H1 (cell line): ENCODE data around the gene NAA10. TPM values are rescaled to one million over a fixed set of nuclear protein-coding genes. Genes with fewer than 3 reads are reported as not detected.

Experiments
- CTCF ChIA-PET: fragments of 300-600 bp; sonication (Branson Sonifier 250); formaldehyde crosslinking; loops from one replicate; lab custom pipeline; 2021; ENCODE audit not compliant: partially characterized antibody; lab: Charles Lee
- POLR2A ChIA-PET: fragments of 300-600 bp; sonication (Branson Sonifier 250); formaldehyde crosslinking; loops from one replicate; lab custom pipeline; 2021; ENCODE audit warnings: inconsistent platforms; ENCODE audit not compliant: partially characterized antibody; lab: Charles Lee
- DNase-seq, 2 experiments: peaks; one replicate each; pipeline versions ENCODE4 v3.0.0 to v3.0.0-alpha.2; 2010 to 2022; ENCODE audit warnings: low spot score in 2 of 2, low read depth in 1 of 2, mixed read lengths in 1 of 2
- FAIRE-seq: peaks from 2 replicates; lab custom pipeline; 2011; peaks lifted over from hg19 to GRCh38; lab: Jason Lieb, UNC
- H2AFZ ChIP-seq: 2 replicates; pipeline ENCODE4 v1.8.1; 2012; ENCODE audit warnings: low read length, inconsistent platforms
- H2AK5ac ChIP-seq: 2 replicates; pipeline ENCODE4 v1.6.1; 2013; ENCODE audit warnings: low read depth, low read length
- H2BK120ac ChIP-seq: replicated peaks from 2 replicates; pipeline ENCODE3; 2013; ENCODE audit warnings: low read depth, low read length, inconsistent platforms
- H2BK12ac ChIP-seq: 2 replicates; pipeline ENCODE4 v1.6.1; 2013; ENCODE audit warnings: low read depth, low read length
- H2BK15ac ChIP-seq: 2 replicates; pipeline ENCODE4 v1.6.1; 2013; ENCODE audit warnings: low read length
- H2BK20ac ChIP-seq: 2 replicates; pipeline ENCODE4 v1.6.1; 2013; ENCODE audit warnings: low read length
- H2BK5ac ChIP-seq: 2 replicates; pipeline ENCODE4 v1.6.1; 2013; ENCODE audit warnings: low read depth, low read length
- H3K14ac ChIP-seq: 2 replicates; pipeline ENCODE4 v1.6.1; 2013; ENCODE audit warnings: inconsistent platforms; ENCODE audit not compliant: insufficient read length
- H3K18ac ChIP-seq: 2 replicates; pipeline ENCODE4 v1.6.1; 2013; ENCODE audit warnings: low read length; ENCODE audit errors: extremely low read depth
- H3K23ac ChIP-seq: 2 replicates; pipeline ENCODE4 v1.6.1; 2013; ENCODE audit warnings: inconsistent platforms; ENCODE audit not compliant: insufficient read length
- H3K23me2 ChIP-seq: 2 replicates; pipeline ENCODE4 v1.6.1; 2013; ENCODE audit warnings: low read depth, low read length
- H3K27ac ChIP-seq: 2 replicates; pipeline ENCODE4 v1.6.1; 2011; ENCODE audit warnings: low read depth, low read length, inconsistent platforms
- H3K27me3 ChIP-seq, 4 experiments: replicated peaks in 1 of 4; 1 replicate in 1 of 4; 2 replicates in 3 of 4; pipeline versions ENCODE4 v1.6.1 to v1.8.1; 2011 to 2013; ENCODE audit warnings: low read length in 3 of 4, mild to moderate bottlenecking in 3 of 4, inconsistent platforms in 2 of 4, mixed read lengths in 2 of 4, moderate library complexity in 1 of 4; ENCODE audit not compliant: control insufficient read depth in 3 of 4, insufficient read depth in 3 of 4; ENCODE audit errors: extremely low read depth in 1 of 4
- H3K36me3 ChIP-seq, 4 experiments: 2 replicates each; pipeline versions ENCODE4 v1.6.1 to v1.8.1; 2011 to 2013; ENCODE audit warnings: mild to moderate bottlenecking in 4 of 4, low read length in 3 of 4, moderate library complexity in 2 of 4, control low read depth in 1 of 4, inconsistent platforms in 1 of 4; ENCODE audit not compliant: insufficient read depth in 4 of 4, control insufficient read depth in 2 of 4
- H3K4ac ChIP-seq: replicated peaks from 2 replicates; pipeline ENCODE3; 2013; ENCODE audit warnings: low read length, low read depth, mixed read lengths, inconsistent platforms; ENCODE audit not compliant: insufficient read length
- H3K4me1 ChIP-seq, 4 experiments: replicated peaks in 1 of 4; 1 replicate in 1 of 4; 2 replicates in 3 of 4; pipeline versions ENCODE4 v1.6.1 to v1.8.1; 2011 to 2013; ENCODE audit warnings: low read length in 3 of 4, inconsistent platforms in 2 of 4, mixed read lengths in 1 of 4; ENCODE audit not compliant: insufficient read depth in 4 of 4, control insufficient read depth in 3 of 4
- H3K4me2 ChIP-seq, 2 experiments: 2 replicates each; pipeline versions ENCODE4 v1.6.1 to v1.8.1; 2011 to 2013; ENCODE audit warnings: low read depth in 2 of 2, low read length in 2 of 2, control low read depth in 1 of 2, inconsistent platforms in 1 of 2, mild to moderate bottlenecking in 1 of 2; ENCODE audit not compliant: insufficient read depth in 1 of 2
- H3K4me3 ChIP-seq, 4 experiments: fragments of 200-600, 300-600 bp in 1 of 4; sonication (generic), shearing (Covaris generic), sonication (Bioruptor Twin) in 1 of 4; 2 replicates each; pipeline versions ENCODE4 v1.5.1 to v1.8.1; 2011 to 2016; ENCODE audit warnings: low read length in 4 of 4, low read depth in 3 of 4, control low read depth in 2 of 4, inconsistent platforms in 2 of 4, mild to moderate bottlenecking in 2 of 4, mixed read lengths in 1 of 4, moderate library complexity in 1 of 4; ENCODE audit not compliant: insufficient read depth in 2 of 4; ENCODE audit errors: extremely low read depth in 1 of 4
- H3K56ac ChIP-seq: replicated peaks from 2 replicates; pipeline ENCODE3; 2013; ENCODE audit warnings: low read depth, mild to moderate bottlenecking, mixed read lengths, low read length, inconsistent platforms; ENCODE audit not compliant: insufficient read length
- H3K79me1 ChIP-seq: 2 replicates; pipeline ENCODE4 v1.6.1; 2013; ENCODE audit warnings: low read depth, low read length, control low read depth
- H3K79me2 ChIP-seq, 2 experiments: 2 replicates each; pipeline versions ENCODE4 v1.6.1 to v1.8.1; 2012 to 2013; ENCODE audit warnings: low read length in 2 of 2, mild to moderate bottlenecking in 2 of 2, inconsistent platforms in 1 of 2; ENCODE audit not compliant: insufficient read depth in 2 of 2, control insufficient read depth in 1 of 2
- H3K9ac ChIP-seq, 4 experiments: replicated peaks in 1 of 4; 1 replicate in 1 of 4; 2 replicates in 3 of 4; pipeline versions ENCODE4 v1.6.1 to v1.8.1; 2011 to 2013; ENCODE audit warnings: low read depth in 3 of 4, low read length in 3 of 4, control low read depth in 2 of 4, mild to moderate bottlenecking in 2 of 4, moderate library complexity in 2 of 4, inconsistent platforms in 1 of 4; ENCODE audit errors: extremely low read depth in 1 of 4
- H3K9me3 ChIP-seq, 2 experiments: 2 replicates each; pipeline versions ENCODE4 v1.6.1 to v1.8.1; 2012 to 2013; ENCODE audit warnings: mild to moderate bottlenecking in 2 of 2, moderate library complexity in 2 of 2, control low read depth in 1 of 2, inconsistent platforms in 1 of 2, low read depth in 1 of 2, low read length in 1 of 2, mixed read lengths in 1 of 2; ENCODE audit not compliant: insufficient read depth in 2 of 2
- H4K20me1 ChIP-seq, 2 experiments: replicated peaks in 1 of 2; 2 replicates each; pipeline versions ENCODE3 to v1.8.1; 2011 to 2013; ENCODE audit warnings: inconsistent platforms in 2 of 2, low read length in 2 of 2, mild to moderate bottlenecking in 1 of 2; ENCODE audit not compliant: insufficient read depth in 2 of 2, control insufficient read depth in 1 of 2
- H4K5ac ChIP-seq: 2 replicates; pipeline ENCODE4 v1.6.1; 2013; ENCODE audit warnings: low read length, low read depth, mixed read lengths, inconsistent platforms; ENCODE audit not compliant: insufficient read length
- H4K8ac ChIP-seq: 2 replicates; pipeline ENCODE4 v1.8.0; 2013; ENCODE audit warnings: mild to moderate bottlenecking, moderate library complexity, low read length, inconsistent platforms; ENCODE audit not compliant: insufficient read depth; ENCODE audit errors: extremely low read depth
- H4K91ac ChIP-seq: replicated peaks from 2 replicates; pipeline ENCODE3; 2013; ENCODE audit warnings: low read length, mixed read lengths, inconsistent platforms; ENCODE audit not compliant: insufficient read length
- GABPA ChIP-seq: IDR thresholded peaks from 2 replicates; pipeline ENCODE4 v1.6.1; 2011; ENCODE audit warnings: mild to moderate bottlenecking, low read length, moderate library complexity, borderline replicate concordance; ENCODE audit not compliant: insufficient read depth
- PHF8 ChIP-seq: fragments of 200-600 bp; sonication (generic); conservative IDR thresholded peaks from 2 replicates; pipeline ENCODE4 v1.7.1; 2012; ENCODE audit warnings: low read depth, mild to moderate bottlenecking, inconsistent platforms, low read length, moderate library complexity
- RBBP5 ChIP-seq: IDR thresholded peaks from 2 replicates; pipeline ENCODE4 v1.7.1; 2012; ENCODE audit warnings: low read depth, mild to moderate bottlenecking, inconsistent platforms, low read length, moderate library complexity, borderline replicate concordance
- WGBS, 2 experiments: shearing (Covaris generic) in 1 of 2; methylation state at CpG; one replicate each; pipeline versions ENCODE4 v1.1.6 to v1.1.7; 2013 to 2015; ENCODE audit warnings: low lambda C conversion rate in 2 of 2, mixed read lengths in 2 of 2, inconsistent platforms in 1 of 2, low coverage in 1 of 2, missing lambda C conversion rate in 1 of 2; ENCODE audit not compliant: insufficient replicate concordance in 2 of 2, insufficient coverage in 1 of 2, insufficient read length in 1 of 2; ENCODE audit errors: extremely low coverage in 1 of 2, missing lambda C conversion rate in 1 of 2; 5-methylcytosine and 5-hydroxymethylcytosine counted together
- long read RNA-seq, 2 experiments: library from RNA in 1 of 2; library from capped mRNA in 1 of 2; stranded (forward); transcript quantifications; one replicate each; pipeline ENCODE4 v2.0.0, GENCODE V29; 2021; ENCODE audit warnings: inconsistent platforms in 1 of 2
- polyA minus RNA-seq, 3 experiments: library from RNA; depleted of rRNA, polyadenylated mRNA; stranded (reverse); fragments of >200 nt; gene quantifications; 1 replicate in 2 of 3; 2 replicates in 1 of 3; pipeline ENCODE4 v1.2.3, GENCODE V29; 2011
- polyA plus RNA-seq, 7 experiments: library from polyadenylated mRNA; depleted of rRNA in 3 of 7; stranded (reverse) in 5 of 7; unstranded in 2 of 7; fragments of >200 nt in 5 of 7; fragments of 200-250 nt in 2 of 7; gene quantifications; 1 replicate in 5 of 7; 2 replicates in 1 of 7; 4 replicates in 1 of 7; pipeline versions ENCODE4 v1.2.1 to v1.2.3, GENCODE V29; 2011 to 2013; ENCODE audit warnings: missing spikeins in 2 of 7, mixed read lengths in 2 of 7
- total RNA-seq: library from RNA; stranded (reverse); fragmentation: NEBNext Ultra II Directional; extraction: Animal tissue kit (Norgen Biotek cat#: 25700); gene quantifications from 2 replicates; pipeline ENCODE4 v1.2.1, GENCODE V29; 2021

NAA10 gene
- total RNA-seq (98.1 and 98.8 TPM in 2 replicates), polyA plus RNA-seq (2011; rRNA removed) (80.4 and 119 TPM in 2 replicates), polyA minus RNA-seq (2011; rRNA and poly(A)+ RNA removed) (52.7 and 54.6 TPM in 2 replicates)
- 119 TPM for polyA plus RNA-seq (2011; cell fraction: cytosol; rRNA removed)
- 118 TPM for polyA plus RNA-seq (2011; cell fraction: nucleus; rRNA removed)
- polyA plus RNA-seq (2012, experiment 1 of 2): 97.2 to 140 TPM (median 123 TPM) in 4 replicates
- 131 TPM for polyA plus RNA-seq (2012, experiment 2 of 2)
- 119 TPM for polyA plus RNA-seq (2013, experiment 1 of 2)
- polyA plus RNA-seq (2013, experiment 2 of 2): 110 TPM
- 42.9 TPM for polyA minus RNA-seq (2011; cell fraction: cytosol; rRNA and poly(A)+ RNA removed)
- polyA minus RNA-seq (2011; cell fraction: nucleus; rRNA and poly(A)+ RNA removed): 50.2 TPM
- long read RNA-seq, experiment 1, transcript NAA10-208 (8 exons, 1,772 nt): major isoform, 22 of 42 reads
- long read RNA-seq, experiment 1, partial matches to known transcripts: 5 of 42 reads
- long read RNA-seq, experiment 1, other reads (novel, unspliced or antisense): 6 of 42 reads
- long read RNA-seq, experiment 2, transcript NAA10-208 (8 exons, 1,772 nt): major isoform, 12 of 14 reads
- long read RNA-seq, experiment 2, partial matches to known transcripts: 0 of 14 reads
- long read RNA-seq, experiment 2, other reads (novel, unspliced or antisense): 1 of 14 reads

GRCh38 chrX:153934762-153935325 lies at the start of gene NAA10:
NAA10 (minus strand) TSS chrX:153935037; CDS start chrX:153934904, 133 bp downstream.
- no peak within 1 kb of the TSS for H4K91ac ChIP-seq

More at GRCh38 chrX:153934762-153935325, at the start of gene NAA10:
- H3K4ac ChIP-seq: no peak within 1 kb of the TSS
- no peaks in the 10 kb centered on the region for H3K27me3 ChIP-seq
- no peaks in the 10 kb centered on the region for H3K9me3 ChIP-seq
- peaks cover 0 to 13% of the 10 kb centered on the region in 2 experiments; a peak in 2 of 4 replicates for H3K79me2 ChIP-seq
- peaks cover 0 to 6% (median 4%) of the 10 kb centered on the region in 4 experiments; a peak in 5 of 7 replicates for H3K4me1 ChIP-seq
- WGBS, 2 experiments: 2% methylated on average over 9 of the region's 87 CpGs; no CpG with 5 or more reads in 1 of the 2 experiments
- CTCF ChIA-PET: interaction anchor here (0.7 to 19.6 kb wide), 3 partner anchors 14 to 157 kb away, joined by 3 to 272 read pairs (median 4); partner anchors contain the start of gene RENBP
- H3K18ac ChIP-seq: no peak within 1 kb of the TSS; the same call in 1 of the 2 replicates
- no peak within 1 kb of the TSS for H2BK15ac ChIP-seq
- H3K14ac ChIP-seq: no peak within 1 kb of the TSS
- H4K5ac ChIP-seq: no peak within 1 kb of the TSS
- POLR2A ChIA-PET: interaction anchor here (0.7 to 18.9 kb wide), 8 partner anchors 10 to 335 kb away, joined by 3 to 231 read pairs (median 4); partner anchors contain the start of genes ARHGAP4, IDH3G, RENBP and SSR4
- H2BK12ac ChIP-seq: no peak within 1 kb of the TSS
- peak in 1 of 2 experiments; percentile 63 for DNase-seq
- no peak within 1 kb of the TSS for H3K27ac ChIP-seq
- TF ChIP-seq PHF8 (peak; percentile 33; the same call in 1 of the 2 replicates), RBBP5 (no peak), GABPA (peak; percentile 74; the same call in 1 of the 2 replicates)
- H3K56ac ChIP-seq: no peak within 1 kb of the TSS
- H3K23ac ChIP-seq: no peak within 1 kb of the TSS
- H2BK20ac ChIP-seq: no peak within 1 kb of the TSS
- H3K4me3 ChIP-seq: peak within 1 kb of the TSS; percentile 57 to 87 (median 66)
- no peak within 1 kb of the TSS for H2AFZ ChIP-seq
- peak within 1 kb of the TSS; percentile 79; the same call in 1 of the 2 replicates for H4K8ac ChIP-seq
- FAIRE-seq: no peak
- no peak within 1 kb of the TSS for H2BK5ac ChIP-seq
- H3K36me3 ChIP-seq: peaks cover 0 to 10% (median 4%) of the 10 kb centered on the region in 4 experiments; a peak in 2 of 8 replicates
- peak within 1 kb of the TSS; percentile 70 to 79 for H3K4me2 ChIP-seq
- H3K79me1 ChIP-seq: no peaks in the 10 kb centered on the region
- H2BK120ac ChIP-seq: no peak within 1 kb of the TSS
- H3K23me2 ChIP-seq: 0 out of 2 replicates have a peak, but pooled peaks cover 2% of the 10 kb centered on the region
- peak within 1 kb of the TSS; percentile 20 to 80 (median 60); a peak in 5 of 7 replicates for H3K9ac ChIP-seq
- H4K20me1 ChIP-seq: peaks cover 0 to 3% of the 10 kb centered on the region in 2 experiments
- H2AK5ac ChIP-seq: no peak within 1 kb of the TSS
